Measurements from ENCODE around the gene KDM5B. TPM values are rescaled to one million over a fixed set of nuclear protein-coding genes. Genes with fewer than 3 reads are reported as not detected.

The KDM5B gene
- total and polyA plus RNA-seq, 9 of the 15 experiments (the other 6 are each of a cell fraction or from before 2014, with no cell fraction given): 15.4 to 90.6 (median 57.1) TPM

GRCh38 chr1:202716654-202717053, 91.6 kb downstream of the KDM5B start:
- Histone ChIP-seq H3K4me2 (ENCODE audit: insufficient read depth, low read length) (no peak overlapping the region), H3K9me3 (replicated peaks; ENCODE audit: control insufficient read depth, insufficient read depth, low read depth, low read length) (no peaks in the 10 kb centered on the region), H3K4me1 (replicated peaks in 1 of 2; ENCODE audit: control insufficient read depth in 2 of 2, insufficient read depth in 2 of 2, low read length in 2 of 2) (no peaks in the 10 kb centered on the region), H2AFZ (ENCODE audit: low read depth, low read length) (no peak overlapping the region), H3K9ac (ENCODE audit: insufficient read depth in 1 of 2, low read depth in 2 of 2, low read length in 2 of 2) (no peak overlapping the region), H3K9me1 (ENCODE audit: control insufficient read depth, insufficient read depth, low read length) (no peaks in the 10 kb centered on the region), H4K20me1 (replicated peaks; ENCODE audit: control insufficient read depth, insufficient read depth, low read length) (0 out of 2 replicates have a peak, but pooled peaks cover 5% of the 10 kb centered on the region), H3K27me3 (ENCODE audit: control insufficient read depth in 2 of 2, insufficient read depth in 2 of 2, low read length in 2 of 2) (peaks cover 48 to 60% of the 10 kb centered on the region in 2 experiments), H3K4me3 (no peak overlapping the region), H3K36me3 (ENCODE audit: control insufficient read depth, insufficient read depth, low read length) (no peaks in the 10 kb centered on the region), H3K27ac (ENCODE audit: extremely low read depth, low read depth, low read length) (no peak overlapping the region), H3K79me2 (ENCODE audit: control insufficient read depth, insufficient read depth, low read length) (no peaks in the 10 kb centered on the region)
- ChIA-PET POLR2A (interaction anchor here (0.6 to 1.5 kb wide), 5 partner anchors 11 to 596 kb away, joined by 3 to 6 read pairs (median 3); no protein-coding TSS in a partner anchor), CTCF (ENCODE audit: low intra/inter-chr PET ratio) (no interaction called here)
- no peak for ATAC-seq
- intact Hi-C loops (cut with micrococcal nuclease) (loop anchor here (5.0 to 10.0 kb wide), 4 partner anchors 139 to 399 kb away; partner anchors contain the start of genes PPP1R12B and UBE2T), in situ Hi-C loops (cut with MboI) (loop anchor here (25.0 kb wide), 1 partner anchor 229 kb away; no protein-coding TSS in a partner anchor)
- DNase-seq (ENCODE audit: extremely low read depth in 1 of 4, low spot score in 3 of 4): no peak
- WGBS (ENCODE audit: insufficient coverage, low coverage, missing lambda C conversion rate): 0% methylated on average over 2 of the region's 2 CpGs
- no peak for FAIRE-seq
- BruUV-seq (replicated peaks): no TSS peak
- TF ChIP-seq SETDB1 (IDR thresholded peaks at IDR 0.05; ENCODE audit: low read length) (no peak), ZNF511 (CRISPR knock-in tag; IDR thresholded peaks at IDR 0.05) (no peak), MXI1 (IDR thresholded peaks at IDR 0.05; ENCODE audit: low read depth, low read length) (no peak), ZNF175 (CRISPR knock-in tag; IDR thresholded peaks at IDR 0.05; ENCODE audit: low read depth) (no peak), SNIP1 (IDR thresholded peaks at IDR 0.05; ENCODE audit: low read depth) (no peak), NBN (IDR thresholded peaks at IDR 0.05; ENCODE audit: low read depth) (no peak), TAF7 (tag; IDR thresholded peaks at IDR 0.05) (no peak), NR3C1 (CRISPR knock-in tag; IDR thresholded peaks at IDR 0.05) (no peak), ZNF407 (IDR thresholded peaks at IDR 0.05; ENCODE audit: low read depth) (no peak), TCFL5 (CRISPR knock-in tag; conservative IDR thresholded peaks at IDR 0.05) (no peak), ZNF551 (CRISPR knock-in tag; IDR thresholded peaks at IDR 0.05) (no peak), U2AF2 (optimal IDR thresholded peaks at IDR 0.05; ENCODE audit: low read depth, low read length) (no peak), ARID1B (IDR thresholded peaks at IDR 0.05) (no peak), HNRNPK (IDR thresholded peaks at IDR 0.05; ENCODE audit: low read depth, low read length, poor library complexity, severe bottlenecking) (no peak)

Data from K562 (cell line).